ENCODE results near the gene BDKRB2.

Gene BDKRB2

GRCh38 chr14:96177766-96178375, 26.8 kb upstream of the BDKRB2 start:
- DNase-seq = no peak

GRCh38 chr14:96178461-96179321, 25.9 kb upstream of the BDKRB2 start:
- no peak for DNase-seq

DNA sequence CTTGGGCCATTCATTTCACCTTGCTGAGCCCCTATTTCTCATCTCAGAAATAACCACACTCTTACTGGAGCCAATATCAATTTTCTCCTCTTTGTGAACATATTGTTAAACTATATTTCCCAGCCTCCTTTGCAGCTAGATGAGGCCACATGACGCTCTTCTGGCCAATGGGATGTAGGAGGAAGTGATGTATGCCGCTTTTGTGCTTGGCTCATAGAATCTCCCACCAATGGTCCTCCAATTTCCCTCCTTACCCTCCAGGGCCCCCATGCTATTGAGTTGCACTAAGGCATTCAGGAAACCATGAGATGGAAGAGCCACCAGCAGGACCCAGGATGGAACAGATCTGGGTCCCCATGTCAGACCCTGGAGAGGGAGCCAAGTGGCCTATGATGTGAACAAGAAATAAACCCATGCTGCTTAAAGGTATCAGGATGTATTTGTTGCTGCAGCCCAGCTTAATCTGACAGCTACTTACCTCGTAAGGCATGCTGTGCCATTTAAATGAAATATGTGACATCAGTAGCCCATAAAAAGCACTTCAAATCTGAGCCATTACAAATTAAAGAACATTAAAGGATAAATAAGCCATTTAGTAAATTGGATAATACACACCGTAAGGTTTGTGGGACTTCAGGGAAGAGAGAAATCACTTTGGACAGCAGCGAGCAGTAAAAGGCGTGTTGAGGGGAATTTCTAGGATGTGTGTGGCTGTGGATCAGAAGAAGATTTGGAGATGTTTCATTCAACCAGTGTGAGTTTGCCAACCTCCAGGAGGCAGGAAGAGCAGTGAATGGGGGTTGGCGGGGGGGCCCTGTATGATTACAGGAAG, 24.4 kb upstream of the BDKRB2 start:
- no peak for DNase-seq

DNA sequence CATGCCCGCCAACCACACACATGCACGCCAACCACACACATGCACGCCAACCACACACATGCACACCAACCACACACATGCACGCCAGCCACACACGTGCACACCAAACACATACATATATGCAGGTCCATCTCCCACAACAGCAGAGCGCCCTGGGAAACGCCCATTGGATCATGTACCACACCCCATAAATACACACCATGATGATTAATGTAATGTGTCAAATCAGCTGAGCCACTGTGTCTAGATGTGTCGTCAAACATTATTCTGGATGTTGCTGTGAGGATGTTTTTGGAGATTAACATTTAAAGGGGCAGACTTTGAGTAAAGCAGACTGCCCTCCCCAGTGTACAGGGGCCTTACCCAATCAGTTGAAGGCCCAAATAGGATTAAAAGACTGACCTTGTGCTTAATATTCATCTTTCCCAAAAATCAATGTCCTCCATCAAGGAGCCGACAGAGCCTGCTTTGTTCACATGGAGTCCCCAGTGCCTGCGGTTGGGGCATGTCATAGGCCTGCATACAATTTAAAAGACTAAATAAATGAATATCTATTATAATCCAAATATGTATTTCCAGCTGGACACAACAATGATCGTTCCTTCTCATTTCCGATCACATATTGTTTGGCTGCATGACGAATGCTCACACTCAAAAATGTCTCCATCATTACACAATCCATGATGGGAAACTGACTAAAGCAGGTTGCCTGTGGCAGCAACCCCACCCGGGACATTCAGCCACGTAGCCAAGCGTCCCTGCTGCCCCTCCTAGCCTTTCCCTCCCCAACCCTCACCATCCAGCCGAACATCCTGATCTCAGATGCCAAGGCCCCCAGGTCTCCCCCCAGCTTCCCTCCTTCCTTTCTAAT, 23.2 kb upstream of the BDKRB2 start:
- no peak for DNase-seq

GRCh38 chr14:96182546-96182945, 22.1 kb upstream of the BDKRB2 start:
- no peak for DNase-seq

GRCh38 chr14:96184737-96185136, 19.9 kb upstream of the BDKRB2 start:
- DNase-seq = no peak

DNA sequence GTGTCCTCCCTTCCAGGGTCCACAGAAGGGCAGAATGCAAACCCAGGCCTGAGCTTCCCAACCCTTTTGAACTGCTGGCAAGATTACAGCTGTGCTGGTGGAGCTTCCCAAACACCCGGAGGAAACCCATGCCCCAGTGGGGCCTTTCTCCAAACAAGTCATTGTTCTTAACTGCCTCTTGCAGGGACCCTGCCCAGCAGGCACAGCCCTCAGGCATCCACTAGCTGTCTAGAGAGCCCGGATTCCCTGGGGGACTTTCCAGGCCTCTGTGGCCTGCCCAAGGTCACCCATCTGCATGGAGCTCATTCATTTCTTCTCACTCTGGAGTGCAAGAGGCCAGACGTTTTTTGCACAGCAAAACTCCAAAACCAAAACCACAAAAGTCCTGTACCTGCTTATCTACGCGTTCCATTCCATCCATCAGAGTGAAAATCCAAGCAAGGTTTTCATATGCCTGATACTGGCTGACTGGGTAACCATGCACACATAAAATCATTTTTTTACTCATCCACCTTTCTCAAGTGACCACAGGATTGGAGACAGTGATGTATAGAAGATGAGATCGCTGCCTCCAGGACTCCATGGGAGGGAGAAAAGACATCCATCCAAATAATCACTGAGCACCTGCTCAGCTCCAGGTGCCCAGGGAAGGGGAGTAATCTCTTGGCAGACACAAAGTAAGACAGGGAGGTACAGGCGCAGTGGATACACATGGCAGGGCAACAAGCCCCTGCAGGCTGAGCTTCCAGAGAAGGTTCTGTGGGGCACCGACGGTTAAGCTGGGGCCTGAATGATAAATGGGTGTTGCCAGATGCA, 17.2 kb upstream of the BDKRB2 start:
- no peak for DNase-seq

DNA sequence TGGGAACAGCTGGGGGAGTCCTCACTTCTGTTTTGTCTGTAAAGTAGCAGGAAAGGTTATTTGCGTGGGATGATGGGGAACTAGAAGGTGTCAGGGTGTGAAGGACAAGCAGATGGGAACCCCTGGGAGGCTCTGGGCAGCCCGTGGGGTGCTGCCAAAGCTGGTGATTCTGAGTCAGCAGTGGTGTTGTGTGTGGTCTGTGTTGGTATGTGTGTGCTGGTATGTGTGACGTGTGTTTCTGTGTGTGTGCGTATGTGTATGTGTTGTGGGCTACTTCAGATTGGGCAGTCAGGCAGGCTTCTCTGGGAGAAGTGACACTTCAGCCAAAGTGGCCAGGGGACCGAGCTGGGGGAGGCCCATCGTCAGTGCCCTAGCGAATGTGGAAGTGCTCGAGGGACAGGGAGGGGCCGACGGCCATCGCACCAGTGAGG, 15.3 kb upstream of the BDKRB2 start:
- no peak for DNase-seq

DNA sequence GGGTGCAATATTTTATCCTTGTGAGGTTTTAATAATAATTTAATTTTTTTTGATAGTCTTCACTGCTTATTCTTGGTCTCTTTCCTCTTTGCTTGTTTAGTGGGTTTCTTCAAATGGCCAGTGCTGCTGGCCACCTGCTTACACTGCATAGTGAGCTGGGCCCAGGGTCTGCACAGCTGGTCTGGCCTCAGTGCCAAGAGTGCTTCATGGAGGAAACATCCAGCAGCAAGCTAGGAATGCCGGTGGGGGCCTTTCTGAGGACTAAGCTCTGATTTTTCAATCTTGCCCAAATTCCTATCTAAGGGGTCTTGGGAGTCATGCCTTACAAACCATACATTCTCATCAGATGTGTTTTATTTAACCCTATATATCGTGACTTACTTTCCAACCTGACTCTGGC, 13.3 kb upstream of the BDKRB2 start:
- no peak for DNase-seq

GRCh38 chr14:96191841-96192462, 12.7 kb upstream of the BDKRB2 start:
- DNase-seq = no peak

DNA sequence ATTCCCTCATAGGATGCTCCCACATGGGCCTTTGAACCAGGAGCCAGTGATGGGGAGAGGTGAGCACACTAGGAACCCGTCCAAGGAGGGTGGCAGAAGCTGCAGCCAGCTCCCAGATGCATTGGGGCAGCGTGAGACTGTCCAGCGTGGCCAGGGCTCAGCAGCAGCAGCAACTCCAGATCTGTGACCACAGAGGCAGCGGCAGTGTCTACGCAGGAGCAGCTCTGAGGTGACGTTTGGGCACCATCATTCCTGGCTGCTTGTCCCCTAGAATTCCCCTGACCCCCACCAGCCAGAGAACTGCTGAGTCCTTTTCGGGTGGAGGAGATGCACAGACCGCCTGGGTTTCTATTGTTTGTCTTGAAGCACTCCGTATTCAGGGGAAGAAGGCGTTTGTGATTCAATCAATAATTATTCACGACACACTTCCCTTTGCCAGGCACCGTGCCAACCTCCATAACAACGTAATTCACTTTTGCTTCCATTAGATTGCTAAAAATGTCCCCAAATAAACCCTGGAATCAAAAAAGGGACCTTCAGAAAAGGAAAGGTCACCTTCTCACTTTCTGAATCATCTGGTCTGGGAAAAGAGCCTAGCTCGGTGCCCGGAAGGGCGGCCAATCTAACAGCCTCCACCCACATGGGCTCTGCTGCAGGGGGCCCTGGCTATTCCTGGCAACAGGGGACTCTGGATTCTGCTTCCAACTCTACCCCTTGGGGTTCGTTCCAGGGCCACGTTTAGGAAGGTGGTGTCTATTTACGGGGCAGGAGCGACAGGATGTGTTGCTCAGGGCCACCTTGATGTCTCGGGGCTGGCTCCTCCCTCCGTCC, 11.4 kb upstream of the BDKRB2 start:
- no peak for DNase-seq

- no peak for DNase-seq
Measured at GRCh38 chr14:96194262-96194656, 10.4 kb upstream of the BDKRB2 start.

DNA sequence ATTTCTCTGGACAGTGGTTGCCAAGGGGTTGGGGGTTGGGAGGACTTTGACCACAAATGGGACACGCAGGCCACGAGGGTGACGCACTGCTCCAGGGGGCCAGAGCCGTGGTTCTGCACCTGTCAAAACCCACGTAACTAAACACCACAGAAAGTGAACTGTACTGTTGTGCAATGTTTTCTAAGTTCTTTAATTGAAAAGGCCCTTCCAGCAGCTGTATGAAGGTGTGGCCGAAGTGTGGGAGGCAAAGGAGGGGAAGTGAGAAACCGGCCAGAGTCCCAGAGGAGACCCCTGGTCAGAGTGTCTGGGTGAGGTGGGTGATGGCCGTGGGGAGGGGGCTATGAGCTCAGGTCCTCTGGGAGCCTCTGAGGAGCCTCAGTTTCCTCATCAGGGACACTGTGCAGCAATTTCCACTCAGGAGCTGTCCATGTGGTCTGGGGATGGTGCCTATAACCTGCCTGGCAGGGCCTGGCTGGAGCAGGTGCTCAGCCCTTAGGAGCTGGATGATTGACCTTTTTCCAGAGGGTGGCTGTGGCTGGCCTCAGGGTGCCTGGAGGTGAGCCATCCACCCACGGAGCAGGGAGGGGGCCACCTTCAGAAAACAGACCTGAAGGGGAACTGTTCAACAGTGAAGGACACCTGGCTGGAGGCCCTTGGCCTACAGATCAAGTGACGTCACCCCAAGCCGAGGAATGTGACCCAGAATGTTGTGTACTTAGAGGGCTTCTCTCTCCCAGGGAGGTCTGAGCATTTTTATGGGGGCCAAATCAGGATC, 9.8 kb upstream of the BDKRB2 start:
- no peak for DNase-seq

DNA sequence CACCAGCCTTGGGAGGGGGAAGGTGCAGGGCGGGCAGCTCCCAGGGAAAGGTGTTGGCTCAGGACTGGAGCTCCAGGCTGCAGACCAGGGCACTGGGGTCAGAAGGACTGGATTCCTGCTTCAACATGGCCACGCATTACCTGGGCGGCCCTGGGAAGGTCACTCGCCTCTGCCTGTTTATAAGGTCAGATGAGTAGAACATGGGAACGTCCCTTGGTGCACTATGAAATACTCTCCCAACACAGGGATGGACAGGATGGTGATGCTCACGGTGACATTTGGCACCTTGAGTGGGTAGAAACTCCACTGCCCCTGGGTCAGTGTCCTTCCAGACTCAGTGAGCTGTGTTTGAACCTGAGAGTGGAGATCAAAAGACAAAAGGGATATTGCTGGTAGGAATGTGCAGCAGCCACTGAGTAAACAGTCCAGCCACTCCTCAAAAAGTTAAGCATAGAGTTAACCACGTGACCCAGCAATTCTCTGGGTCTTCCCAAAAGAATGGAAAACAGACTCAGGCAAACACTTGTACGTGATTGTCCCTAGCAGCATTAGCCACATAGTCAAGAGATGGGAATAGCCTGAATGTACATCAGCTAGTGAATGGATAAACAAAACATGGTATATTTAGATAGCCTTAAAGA, 9.1 kb upstream of the BDKRB2 start:
- no peak for DNase-seq

DNA sequence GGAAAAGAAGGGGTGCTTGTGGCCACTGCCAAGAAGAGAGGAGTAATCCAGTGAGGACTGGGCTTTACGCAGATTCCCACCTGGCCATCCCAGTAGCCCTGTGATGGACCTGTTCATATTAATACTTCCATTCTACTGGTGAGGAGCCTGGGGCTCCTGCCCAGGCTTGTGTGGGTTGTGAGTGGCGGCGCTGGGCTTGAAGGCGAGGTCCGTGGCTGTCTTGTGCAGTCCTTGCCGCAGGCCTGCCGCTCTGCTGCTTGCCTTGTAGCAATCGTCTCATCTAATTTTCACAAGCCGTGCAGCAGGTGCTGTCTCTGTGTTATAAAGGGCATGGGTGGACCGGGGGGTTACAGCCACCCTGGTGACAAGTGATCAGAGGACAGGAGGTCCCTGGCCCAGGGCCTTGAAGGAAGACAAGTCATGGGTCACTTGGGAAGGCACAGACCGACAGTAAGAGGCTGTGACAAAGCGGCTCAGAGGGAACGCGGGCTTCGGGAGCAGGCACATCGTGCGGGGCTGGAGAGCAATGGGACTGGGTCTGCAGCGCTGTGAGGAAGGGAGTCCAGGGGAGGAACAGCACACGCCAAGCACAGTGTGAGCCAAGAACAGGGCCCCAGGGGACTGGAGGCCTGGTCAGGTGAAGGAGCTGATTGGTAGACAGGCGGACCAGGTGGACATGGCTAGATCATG, 7.3 kb upstream of the BDKRB2 start:
- no peak for DNase-seq

- no peak for DNase-seq
Measured at GRCh38 chr14:96197969-96198368, 6.7 kb upstream of the BDKRB2 start.

GRCh38 chr14:96198430-96199130, 6.1 kb upstream of the BDKRB2 start:
- DNase-seq = no peak

DNA sequence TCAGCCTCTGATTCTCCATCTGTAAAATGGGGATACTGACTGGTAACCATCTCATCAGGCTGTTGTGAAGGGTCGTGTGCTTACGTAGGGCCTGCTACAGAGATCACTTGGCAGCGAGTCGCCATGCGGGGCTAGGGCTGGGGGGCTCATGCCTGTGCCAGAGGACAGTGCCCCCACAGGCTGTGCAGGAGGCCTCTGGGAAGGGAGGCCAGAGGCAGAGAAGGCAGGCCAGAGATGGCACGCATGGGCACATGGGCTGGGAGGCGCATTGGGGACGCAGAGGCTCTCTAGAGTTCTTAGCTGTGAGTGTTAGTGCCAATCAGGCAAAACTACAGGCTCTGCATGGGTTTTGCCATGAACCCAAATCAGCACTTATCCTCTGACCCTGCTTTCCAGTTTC, 3.5 kb upstream of the BDKRB2 start:
- DNase-seq = no peak
